GM12864 (cell line): ENCODE results near the gene SMYD3.

Source experiments
- DNase-seq: peaks from one replicate; pipeline ENCODE4 v3.0.0-alpha.2; 2011; ENCODE audit warnings: low read depth
- H3K4me3 ChIP-seq: 2 replicates; pipeline ENCODE4 v1.5.1; 2011; ENCODE audit warnings: mild to moderate bottlenecking, low read depth, low read length, control low read depth
- TF ChIP-seq, protein P1 (sequence below): IDR thresholded peaks from 2 replicates; pipeline ENCODE4 v1.5.1; 2011; ENCODE audit warnings: low read depth, mild to moderate bottlenecking, moderate library complexity, low read length, control low read depth, inconsistent platforms; ENCODE audit errors: missing control alignments

SMYD3 gene

GRCh38 chr1:245710961-245711903, 795.8 kb downstream of the SMYD3 start:
- H3K4me3 ChIP-seq = no peak overlapping the region
- no peak for DNase-seq
- TF ChIP-seq, protein P1, sequence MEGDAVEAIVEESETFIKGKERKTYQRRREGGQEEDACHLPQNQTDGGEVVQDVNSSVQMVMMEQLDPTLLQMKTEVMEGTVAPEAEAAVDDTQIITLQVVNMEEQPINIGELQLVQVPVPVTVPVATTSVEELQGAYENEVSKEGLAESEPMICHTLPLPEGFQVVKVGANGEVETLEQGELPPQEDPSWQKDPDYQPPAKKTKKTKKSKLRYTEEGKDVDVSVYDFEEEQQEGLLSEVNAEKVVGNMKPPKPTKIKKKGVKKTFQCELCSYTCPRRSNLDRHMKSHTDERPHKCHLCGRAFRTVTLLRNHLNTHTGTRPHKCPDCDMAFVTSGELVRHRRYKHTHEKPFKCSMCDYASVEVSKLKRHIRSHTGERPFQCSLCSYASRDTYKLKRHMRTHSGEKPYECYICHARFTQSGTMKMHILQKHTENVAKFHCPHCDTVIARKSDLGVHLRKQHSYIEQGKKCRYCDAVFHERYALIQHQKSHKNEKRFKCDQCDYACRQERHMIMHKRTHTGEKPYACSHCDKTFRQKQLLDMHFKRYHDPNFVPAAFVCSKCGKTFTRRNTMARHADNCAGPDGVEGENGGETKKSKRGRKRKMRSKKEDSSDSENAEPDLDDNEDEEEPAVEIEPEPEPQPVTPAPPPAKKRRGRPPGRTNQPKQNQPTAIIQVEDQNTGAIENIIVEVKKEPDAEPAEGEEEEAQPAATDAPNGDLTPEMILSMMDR = no peak

DNA sequence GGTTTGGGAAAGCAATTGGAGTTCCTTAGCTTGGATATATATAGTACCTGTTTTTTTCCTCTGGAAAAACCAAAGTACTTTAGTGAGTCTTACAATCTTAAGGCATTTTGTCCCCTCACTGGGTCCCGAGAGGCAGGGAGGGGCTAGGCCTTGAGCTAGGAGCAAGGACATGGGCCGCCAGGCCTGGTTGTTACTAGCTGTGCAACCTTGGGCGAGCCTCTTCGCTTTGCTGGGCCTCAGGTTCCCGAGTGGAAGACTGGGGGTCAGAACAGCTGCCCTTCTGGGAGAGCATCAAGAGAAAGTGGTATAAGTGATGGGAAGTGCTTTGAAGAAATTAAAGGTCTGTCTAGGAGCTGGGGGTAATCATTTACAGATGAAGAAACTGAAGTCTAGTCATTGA, 799.1 kb downstream of the SMYD3 start:
- H3K4me3 ChIP-seq = no peak overlapping the region
- TF ChIP-seq, protein P1 = no peak
- no peak for DNase-seq

- TF ChIP-seq, protein P1 = no peak
- no peak for DNase-seq
- H3K4me3 ChIP-seq = no peak overlapping the region
Measured at GRCh38 chr1:245704765-245705164, 802.3 kb downstream of the SMYD3 start.

DNA sequence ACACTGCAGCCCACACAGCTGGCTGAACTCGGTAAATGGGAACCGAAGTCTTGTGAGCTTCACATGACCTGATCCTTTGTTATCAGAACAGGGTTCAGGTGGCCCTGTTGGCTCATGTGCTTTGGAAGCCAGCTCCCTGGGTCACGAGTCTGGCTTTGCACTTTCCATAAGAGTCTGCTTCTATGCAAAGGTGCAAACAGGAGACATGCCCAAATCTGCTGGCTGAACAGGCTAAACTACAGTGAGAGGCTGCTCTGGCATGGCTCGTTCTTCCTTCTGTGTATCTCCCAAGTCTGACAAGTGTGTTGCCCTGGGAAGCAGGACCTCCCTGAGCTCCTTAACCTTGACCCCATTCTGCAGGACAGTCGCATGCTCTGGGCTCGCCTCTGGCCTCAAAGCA, 802.7 kb downstream of the SMYD3 start:
- TF ChIP-seq, protein P1 = no peak
- H3K4me3 ChIP-seq = no peak overlapping the region
- no peak for DNase-seq

- TF ChIP-seq, protein P1 = no peak
Measured at GRCh38 chr1:245702346-245702745, 804.7 kb downstream of the SMYD3 start.

DNA sequence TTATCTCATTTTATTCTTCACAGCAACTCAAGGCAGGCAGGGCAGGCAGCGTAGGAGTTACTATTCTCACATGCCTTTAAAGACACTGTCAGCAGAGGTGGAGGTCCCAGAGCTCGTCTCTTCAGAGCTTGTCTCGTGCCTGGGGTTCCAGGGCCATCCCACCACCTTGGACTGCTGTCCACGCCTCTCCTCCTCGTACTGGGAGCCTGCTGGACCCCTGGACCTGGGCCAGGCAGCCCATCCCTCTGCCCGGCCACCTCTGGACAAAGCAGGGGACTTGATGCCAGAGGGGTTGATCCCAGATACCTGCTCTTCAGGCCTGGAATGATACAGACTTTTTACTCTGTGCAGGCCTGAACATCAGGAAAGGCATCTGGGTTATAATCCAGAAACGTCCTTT, 805.4 kb downstream of the SMYD3 start:
- DNase-seq = no peak
- H3K4me3 ChIP-seq = no peak overlapping the region
- TF ChIP-seq, protein P1 = no peak

More at GRCh38 chr1:245702346-245702745, 804.7 kb downstream of the SMYD3 start:
- DNase-seq = no peak
- no peak overlapping the region for H3K4me3 ChIP-seq
